T-cell (primary cell): Measurements from ENCODE around the gene ZNF674. TPM values are rescaled to one million over a fixed set of nuclear protein-coding genes. Genes with fewer than 3 reads are reported as not detected.
"Not testable (repeated sequence)": the region's sequence is repeated elsewhere in the genome, so short reads cannot be mapped to it uniquely, and the experiment has no call there.

Experiments used
- ATAC-seq, 4 experiments: fragments of 200-7000 bp in 3 of 4; fragments of 150-1000 bp in 1 of 4; cut with Tn5 transposase; replicated peaks in 1 of 4; 1 replicate in 3 of 4; 2 replicates in 1 of 4; pipeline ENCODE4 v1.10.0; 2021; ENCODE audit warnings: moderate library complexity in 3 of 4, mild to moderate bottlenecking in 2 of 4, moderate number of reproducible peaks in 1 of 4
- CTCF ChIA-PET, 2 donors: fragments of 300-600 bp; sonication (Branson Sonifier 250); formaldehyde crosslinking; loops; one replicate each; lab custom pipeline; 2022; ENCODE audit warnings: antibody characterized with exemption in 2 of 2; lab: Charles Lee
- POLR2A ChIA-PET, 2 donors: fragments of 300-600 bp; sonication (Branson Sonifier 250); formaldehyde crosslinking; loops; one replicate each; lab custom pipeline; 2022; ENCODE audit warnings: antibody characterized with exemption in 2 of 2; lab: Charles Lee
- DNase-seq, 35 experiments: peaks; one replicate each; pipeline versions ENCODE4 v3.0.0 to v3.0.0-alpha.2; 2013 to 2023
- H3K27ac ChIP-seq: one replicate; pipeline ENCODE4 v1.5.1; 2013; ENCODE audit warnings: low read length
- H3K27me3 ChIP-seq, 2 experiments: replicated peaks in 1 of 2; 1 replicate in 1 of 2; 2 replicates in 1 of 2; pipeline versions ENCODE4 v1.6.1 to v1.7.0; 2013; ENCODE audit warnings: low read length in 1 of 2, mixed read lengths in 1 of 2; ENCODE audit not compliant: control insufficient read depth in 2 of 2, insufficient read depth in 2 of 2; ENCODE audit errors: extremely low read depth in 1 of 2
- H3K36me3 ChIP-seq, 2 donors: 1 replicate in 1 of 2; 2 replicates in 1 of 2; pipeline versions ENCODE4 v1.6.1 to v1.7.0; 2013; ENCODE audit warnings: low read length in 1 of 2; ENCODE audit not compliant: control insufficient read depth in 2 of 2, insufficient read depth in 1 of 2; ENCODE audit errors: extremely low read depth in 1 of 2
- H3K4me1 ChIP-seq, 2 experiments: 1 replicate in 1 of 2; 2 replicates in 1 of 2; pipeline versions ENCODE4 v1.6.1 to v1.7.0; 2013; ENCODE audit warnings: low read length in 2 of 2, mixed read lengths in 1 of 2; ENCODE audit not compliant: insufficient read depth in 2 of 2, control insufficient read depth in 1 of 2; ENCODE audit errors: extremely low read depth in 1 of 2
- H3K4me3 ChIP-seq, 2 donors: 1 replicate in 1 of 2; 2 replicates in 1 of 2; pipeline versions ENCODE4 v1.5.1 to v1.7.0; 2013; ENCODE audit warnings: mild to moderate bottlenecking in 2 of 2, low read length in 1 of 2, moderate library complexity in 1 of 2; ENCODE audit not compliant: control insufficient read depth in 1 of 2; ENCODE audit errors: extremely low read depth in 1 of 2
- H3K9me3 ChIP-seq: 2 replicates; pipeline ENCODE4 v1.7.0; 2013
- H3K27ac Mint-ChIP-seq, 2 donors: one replicate each; pipeline ENCODE4 v1.8.0; 2020 to 2021; ENCODE audit warnings: mild to moderate bottlenecking in 2 of 2, mixed read lengths in 2 of 2
- H3K27me3 Mint-ChIP-seq, 2 donors: one replicate each; pipeline ENCODE4 v1.8.0; 2021 to 2022; ENCODE audit warnings: mixed read lengths in 2 of 2
- H3K36me3 Mint-ChIP-seq: one replicate; pipeline ENCODE4 v1.8.0; 2021; ENCODE audit warnings: mixed read lengths
- H3K4me1 Mint-ChIP-seq, 3 donors: one replicate each; pipeline ENCODE4 v1.8.0; 2020 to 2022; ENCODE audit warnings: mixed read lengths in 3 of 3, mild to moderate bottlenecking in 1 of 3
- H3K4me3 Mint-ChIP-seq, 3 donors: one replicate each; pipeline ENCODE4 v1.8.0; 2020 to 2022; ENCODE audit warnings: mild to moderate bottlenecking in 3 of 3, mixed read lengths in 3 of 3, moderate library complexity in 3 of 3
- H3K9me3 Mint-ChIP-seq, 3 donors: one replicate each; pipeline ENCODE4 v1.8.0; 2020 to 2022; ENCODE audit warnings: mixed read lengths in 3 of 3
- WGBS: methylation state at CpG from one replicate; pipeline ENCODE4 v1.1.5; 2013; ENCODE audit warnings: missing lambda C conversion rate; ENCODE audit not compliant: insufficient coverage; 5-methylcytosine and 5-hydroxymethylcytosine counted together
- total RNA-seq, 35 experiments: library from RNA in 6 of 35; stranded (reverse) in 6 of 35; fragments of 120-200 nt in 1 of 35; gene quantifications; one replicate each; pipeline versions ENCODE4 v1.2.1 to v1.2.4 and lab custom pipeline; 2013 to 2026

The ZNF674 gene
- total RNA-seq, 5 donors from 2014 or later (not counting 1 experiment from before 2014, with no cell fraction given) = 3.2 to 5.5 (median 4.6) TPM

- POLR2A ChIA-PET = no interaction called here
- H3K27me3 Mint-ChIP-seq = no peaks in the 10 kb centered on the region
- no peaks in the 10 kb centered on the region for H3K9me3 ChIP-seq
- no peak for DNase-seq
- H3K27ac Mint-ChIP-seq = no peak overlapping the region
- no peak overlapping the region for H3K27ac ChIP-seq
- H3K9me3 Mint-ChIP-seq = no peaks in the 10 kb centered on the region
- no peak overlapping the region for H3K4me3 Mint-ChIP-seq
- peaks cover 0 to 3% of the 10 kb centered on the region in 2 donors for H3K36me3 ChIP-seq
- H3K4me3 ChIP-seq = no peak overlapping the region
- CTCF ChIA-PET = no interaction called here
- no peak for ATAC-seq
- H3K27me3 ChIP-seq = no peaks in the 10 kb centered on the region
- H3K4me1 ChIP-seq = peaks cover 7 to 29% of the 10 kb centered on the region in 2 experiments
- peaks cover 7 to 38% (median 32%) of the 10 kb centered on the region in 3 donors for H3K4me1 Mint-ChIP-seq
- WGBS = no CpG with 5 or more reads among the region's 6 CpGs
- peaks cover 6% of the 10 kb centered on the region for H3K36me3 Mint-ChIP-seq
Measured at GRCh38 chrX:46547857-46548256, 2.6 kb upstream of the ZNF674 start.

DNA sequence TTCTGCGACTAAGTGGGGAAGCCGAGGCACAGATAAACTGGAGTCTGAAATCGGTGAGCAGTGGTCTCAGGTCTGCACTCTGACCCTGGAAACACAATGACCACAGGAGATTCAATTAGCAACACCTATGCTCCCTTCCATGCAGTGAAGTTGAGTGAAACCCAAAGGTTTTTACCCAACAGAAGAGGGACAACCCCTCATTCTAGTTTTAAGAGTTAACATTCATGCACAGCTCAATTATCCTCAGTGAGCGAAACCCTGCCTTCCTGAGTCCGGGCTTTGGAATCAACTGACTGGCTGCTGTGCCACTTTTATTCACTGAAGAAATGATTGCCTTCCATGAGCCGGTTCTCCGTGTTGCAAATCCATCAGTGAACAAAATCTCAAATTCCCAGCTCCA lies 694 bp downstream of the ZNF674 start:
- H3K9me3 Mint-ChIP-seq, H3K36me3 ChIP-seq, H3K36me3 Mint-ChIP-seq, H3K27me3 ChIP-seq, CTCF ChIA-PET, H3K27me3 Mint-ChIP-seq, DNase-seq, H3K9me3 ChIP-seq, ATAC-seq: not testable (repeated sequence)
- H3K4me3 Mint-ChIP-seq = peak overlapping the region; percentile 87 to 98 (median 94)
- POLR2A ChIA-PET = interaction anchor here in 1 of 2 donors (0.6 kb wide), 1 partner anchor 812 kb away, joined by 3 read pairs; no protein-coding TSS in a partner anchor
- Histone ChIP-seq H3K27ac (peak overlapping the region; percentile 87), H3K4me3 (peak overlapping the region; percentile 63 to 94), H3K4me1 (peaks cover 7 to 29% of the 10 kb centered on the region in 2 experiments)
- peak overlapping the region; percentile 92 to 96 for H3K27ac Mint-ChIP-seq
- WGBS = 80% methylated on average over 1 of the region's 7 CpGs
- peaks cover 7 to 40% (median 32%) of the 10 kb centered on the region in 3 donors for H3K4me1 Mint-ChIP-seq

GRCh38 chrX:46543441-46543840 lies 1.8 kb downstream of the ZNF674 start:
- CTCF ChIA-PET = no interaction called here
- H3K9me3 ChIP-seq = no peaks in the 10 kb centered on the region
- no peak overlapping the region for H3K27ac ChIP-seq
- Mint-ChIP-seq H3K36me3 (peaks cover 4% of the 10 kb centered on the region), H3K4me1 (peaks cover 7 to 36% (median 29%) of the 10 kb centered on the region in 3 donors), H3K4me3 (no peak overlapping the region), H3K27ac (no peak overlapping the region), H3K9me3 (no peaks in the 10 kb centered on the region), H3K27me3 (no peaks in the 10 kb centered on the region)
- H3K36me3 ChIP-seq = peaks cover 0 to 3% of the 10 kb centered on the region in 2 donors
- ATAC-seq = no peak
- POLR2A ChIA-PET = no interaction called here
- H3K4me3 ChIP-seq = no peak overlapping the region
- H3K4me1 ChIP-seq = peaks cover 7 to 29% of the 10 kb centered on the region in 2 experiments
- DNase-seq = peak in 1 of 35 experiments; percentile 1
- no peaks in the 10 kb centered on the region for H3K27me3 ChIP-seq
- no CpG with 5 or more reads among the region's 2 CpGs for WGBS

- POLR2A ChIA-PET = no interaction called here
- DNase-seq = no peak
Measured at GRCh38 chrX:46531442-46531841, 13.8 kb downstream of the ZNF674 start.

GRCh38 chrX:46530404-46530908 lies 14.8 kb downstream of the ZNF674 start:
- H3K9me3 ChIP-seq, H3K27ac ChIP-seq, H3K4me1 Mint-ChIP-seq, H3K27me3 Mint-ChIP-seq, ATAC-seq, POLR2A ChIA-PET, H3K4me1 ChIP-seq, H3K9me3 Mint-ChIP-seq, H3K27ac Mint-ChIP-seq, CTCF ChIA-PET, H3K27me3 ChIP-seq, H3K4me3 ChIP-seq, DNase-seq, H3K36me3 ChIP-seq, H3K4me3 Mint-ChIP-seq: not testable (repeated sequence)
- no CpG with 5 or more reads among the region's 1 CpG for WGBS
- H3K36me3 Mint-ChIP-seq = peaks cover 16% of the 10 kb centered on the region

More at GRCh38 chrX:46531442-46531841, 13.8 kb downstream of the ZNF674 start:
- Histone ChIP-seq H3K36me3 (no peaks in the 10 kb centered on the region), H3K9me3 (no peaks in the 10 kb centered on the region), H3K27ac (no peak overlapping the region), H3K4me3 (no peak overlapping the region), H3K27me3 (no peaks in the 10 kb centered on the region), H3K4me1 (no peaks in the 10 kb centered on the region)
- Mint-ChIP-seq H3K9me3 (no peaks in the 10 kb centered on the region), H3K4me3 (no peak overlapping the region), H3K36me3 (peaks cover 16% of the 10 kb centered on the region), H3K4me1 (no peaks in the 10 kb centered on the region), H3K27ac (no peak overlapping the region), H3K27me3 (no peaks in the 10 kb centered on the region)
- no peak for ATAC-seq
- CTCF ChIA-PET = no interaction called here
- WGBS = 100% methylated on average over 1 of the region's 3 CpGs

DNA sequence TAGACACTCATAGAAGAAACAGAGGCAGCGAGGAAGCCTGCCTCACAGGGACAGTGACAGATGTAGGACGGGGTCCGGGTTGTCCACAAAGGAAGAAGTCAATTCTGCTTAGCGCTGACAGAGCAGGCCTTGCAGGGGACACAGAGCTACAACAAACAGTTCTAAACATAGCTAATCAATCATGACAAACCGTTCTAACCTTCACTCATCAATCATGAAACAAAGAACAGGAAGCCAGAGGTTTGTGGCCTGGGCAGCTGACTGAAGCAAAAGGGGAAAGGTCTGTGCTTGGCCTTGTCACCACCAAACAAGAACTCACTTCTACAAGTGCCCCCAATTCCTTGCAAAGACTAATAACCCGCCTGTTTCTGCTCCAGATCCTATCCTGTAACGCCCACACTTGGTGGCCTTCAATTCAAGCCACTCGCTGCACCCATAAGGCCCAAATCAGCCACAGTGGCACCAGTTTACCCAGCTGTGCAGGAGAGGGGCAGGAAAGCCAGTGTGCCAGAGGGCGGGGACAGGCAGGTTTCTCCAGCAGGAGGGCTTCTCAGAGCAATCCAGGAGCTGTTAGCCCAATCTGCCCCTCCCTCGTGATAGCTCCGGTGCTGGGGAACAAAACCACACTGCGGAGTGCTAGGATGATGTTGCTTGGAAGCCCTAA lies 15.3 kb downstream of the ZNF674 start:
- H3K9me3 ChIP-seq, H3K27ac Mint-ChIP-seq, ATAC-seq, DNase-seq, H3K4me3 Mint-ChIP-seq, H3K4me1 ChIP-seq, H3K27me3 Mint-ChIP-seq, H3K27me3 ChIP-seq, H3K4me1 Mint-ChIP-seq, H3K36me3 ChIP-seq, POLR2A ChIA-PET, H3K4me3 ChIP-seq, CTCF ChIA-PET, H3K9me3 Mint-ChIP-seq, H3K27ac ChIP-seq: not testable (repeated sequence)
- no CpG with 5 or more reads among the region's 12 CpGs for WGBS
- H3K36me3 Mint-ChIP-seq = peaks cover 16% of the 10 kb centered on the region
